ENCODE measurements around the gene SNX9.

GRCh38 chr6:157777344-157777743 lies 45.7 kb upstream of the SNX9 start:
- TF ChIP-seq POLR2A (IDR thresholded peaks at IDR 0.05; ENCODE audit: low read length) (no peak), GATA1 (IDR thresholded peaks at IDR 0.05; ENCODE audit: low read depth, low read length) (no peak)
